ENCODE data around the gene RAB33A.

RAB33A gene

GRCh38 chrX:130144509-130144908 is 27.3 kb upstream of the RAB33A start:
- no peak for DNase-seq (ENCODE audit: low read depth, low spot score)
- no peak overlapping the region for H3K27ac ChIP-seq
- TF ChIP-seq FOXP2 (optimal IDR thresholded peaks at IDR 0.05; ENCODE audit: control extremely low read depth, extremely low read length, insufficient read depth) (no peak), EZH2 (IDR thresholded peaks at IDR 0.05) (no peak), POLR2AphosphoS5 (IDR thresholded peaks at IDR 0.05; ENCODE audit: borderline replicate concordance, low read depth, low read length) (no peak)
- H3K9ac ChIP-seq (ENCODE audit: insufficient read length) = no peak overlapping the region
- no peak overlapping the region for H3K4me3 ChIP-seq
- peaks cover 32% of the 10 kb centered on the region; the same call in 1 of the 2 replicates for H3K36me3 ChIP-seq (ENCODE audit: insufficient read depth, low read length)
- H3K9me3 ChIP-seq (ENCODE audit: low read depth, low read length) = no peaks in the 10 kb centered on the region

- TF ChIP-seq EZH2 (IDR thresholded peaks at IDR 0.05) (no peak), POLR2AphosphoS5 (IDR thresholded peaks at IDR 0.05; ENCODE audit: borderline replicate concordance, low read depth, low read length) (no peak), FOXP2 (optimal IDR thresholded peaks at IDR 0.05; ENCODE audit: control extremely low read depth, extremely low read length, insufficient read depth) (no peak)
- H3K4me3 ChIP-seq = no peak overlapping the region
- H3K9me3 ChIP-seq (ENCODE audit: low read depth, low read length) = no peaks in the 10 kb centered on the region
- no peak overlapping the region for H3K27ac ChIP-seq
- peaks cover 32% of the 10 kb centered on the region; the same call in 1 of the 2 replicates for H3K36me3 ChIP-seq (ENCODE audit: insufficient read depth, low read length)
- DNase-seq (ENCODE audit: low read depth, low spot score) = no peak
- no peak overlapping the region for H3K9ac ChIP-seq (ENCODE audit: insufficient read length)
These were observed 26.6 kb upstream of the RAB33A start for GRCh38 chrX:130145123-130145522.

- no peak for TF ChIP-seq POLR2AphosphoS5 (IDR thresholded peaks at IDR 0.05; ENCODE audit: borderline replicate concordance, low read depth, low read length)
- no peak for TF ChIP-seq FOXP2 (optimal IDR thresholded peaks at IDR 0.05; ENCODE audit: control extremely low read depth, extremely low read length, insufficient read depth)
- no peak for TF ChIP-seq EZH2 (IDR thresholded peaks at IDR 0.05)
- H3K9ac ChIP-seq (ENCODE audit: insufficient read length) = no peak overlapping the region
- no peak overlapping the region for H3K27ac ChIP-seq
- H3K4me3 ChIP-seq = no peak overlapping the region
- no peak for DNase-seq (ENCODE audit: low read depth, low spot score)
- H3K9me3 ChIP-seq (ENCODE audit: low read depth, low read length) = no peaks in the 10 kb centered on the region
- peaks cover 32% of the 10 kb centered on the region; the same call in 1 of the 2 replicates for H3K36me3 ChIP-seq (ENCODE audit: insufficient read depth, low read length)
These were observed 24.1 kb upstream of the RAB33A start for GRCh38 chrX:130147631-130148030.

GRCh38 chrX:130155564-130155963 is 16.2 kb upstream of the RAB33A start:
- no peaks in the 10 kb centered on the region for H3K36me3 ChIP-seq (ENCODE audit: insufficient read depth, low read length)
- DNase-seq (ENCODE audit: low read depth, low spot score) = no peak
- TF ChIP-seq POLR2AphosphoS5 (IDR thresholded peaks at IDR 0.05; ENCODE audit: borderline replicate concordance, low read depth, low read length) (no peak), EZH2 (IDR thresholded peaks at IDR 0.05) (no peak), FOXP2 (optimal IDR thresholded peaks at IDR 0.05; ENCODE audit: control extremely low read depth, extremely low read length, insufficient read depth) (no peak)
- H3K4me3 ChIP-seq = no peak overlapping the region
- H3K9ac ChIP-seq (ENCODE audit: insufficient read length) = no peak overlapping the region
- H3K27ac ChIP-seq = no peak overlapping the region
- H3K9me3 ChIP-seq (ENCODE audit: low read depth, low read length) = no peaks in the 10 kb centered on the region

GRCh38 chrX:130158311-130158710 is 13.5 kb upstream of the RAB33A start:
- no peaks in the 10 kb centered on the region for H3K36me3 ChIP-seq (ENCODE audit: insufficient read depth, low read length)
- no peak overlapping the region for H3K9ac ChIP-seq (ENCODE audit: insufficient read length)
- no peak overlapping the region for H3K27ac ChIP-seq
- TF ChIP-seq POLR2AphosphoS5 (IDR thresholded peaks at IDR 0.05; ENCODE audit: borderline replicate concordance, low read depth, low read length) = no peak
- no peak for TF ChIP-seq EZH2 (IDR thresholded peaks at IDR 0.05)
- no peak for TF ChIP-seq FOXP2 (optimal IDR thresholded peaks at IDR 0.05; ENCODE audit: control extremely low read depth, extremely low read length, insufficient read depth)
- DNase-seq (ENCODE audit: low read depth, low spot score) = no peak
- H3K4me3 ChIP-seq = no peak overlapping the region
- no peaks in the 10 kb centered on the region for H3K9me3 ChIP-seq (ENCODE audit: low read depth, low read length)

- Histone ChIP-seq H3K4me3 (no peak overlapping the region), H3K9ac (ENCODE audit: insufficient read length) (no peak overlapping the region), H3K9me3 (ENCODE audit: low read depth, low read length) (no peaks in the 10 kb centered on the region), H3K36me3 (ENCODE audit: insufficient read depth, low read length) (no peaks in the 10 kb centered on the region), H3K27ac (no peak overlapping the region)
- no peak for DNase-seq (ENCODE audit: low read depth, low spot score)
- no peak for TF ChIP-seq EZH2 (IDR thresholded peaks at IDR 0.05)
- TF ChIP-seq POLR2AphosphoS5 (IDR thresholded peaks at IDR 0.05; ENCODE audit: borderline replicate concordance, low read depth, low read length) = no peak
- TF ChIP-seq FOXP2 (optimal IDR thresholded peaks at IDR 0.05; ENCODE audit: control extremely low read depth, extremely low read length, insufficient read depth) = no peak
These were observed 12.0 kb upstream of the RAB33A start for GRCh38 chrX:130159776-130160175.

- no peak overlapping the region for H3K9ac ChIP-seq (ENCODE audit: insufficient read length)
- H3K36me3 ChIP-seq (ENCODE audit: insufficient read depth, low read length) = no peaks in the 10 kb centered on the region
- DNase-seq (ENCODE audit: low read depth, low spot score) = no peak
- TF ChIP-seq FOXP2 (optimal IDR thresholded peaks at IDR 0.05; ENCODE audit: control extremely low read depth, extremely low read length, insufficient read depth) (no peak), POLR2AphosphoS5 (IDR thresholded peaks at IDR 0.05; ENCODE audit: borderline replicate concordance, low read depth, low read length) (no peak), EZH2 (IDR thresholded peaks at IDR 0.05) (no peak)
- no peak overlapping the region for H3K27ac ChIP-seq
- H3K4me3 ChIP-seq = no peak overlapping the region
- no peaks in the 10 kb centered on the region for H3K9me3 ChIP-seq (ENCODE audit: low read depth, low read length)
These were observed 9.5 kb upstream of the RAB33A start for GRCh38 chrX:130162094-130162735.

- DNase-seq (ENCODE audit: low read depth, low spot score) = no peak
- no peaks in the 10 kb centered on the region for H3K9me3 ChIP-seq (ENCODE audit: low read depth, low read length)
- TF ChIP-seq EZH2 (IDR thresholded peaks at IDR 0.05) = no peak
- TF ChIP-seq POLR2AphosphoS5 (IDR thresholded peaks at IDR 0.05; ENCODE audit: borderline replicate concordance, low read depth, low read length) = no peak
- TF ChIP-seq FOXP2 (optimal IDR thresholded peaks at IDR 0.05; ENCODE audit: control extremely low read depth, extremely low read length, insufficient read depth) = no peak
- H3K9ac ChIP-seq (ENCODE audit: insufficient read length) = no peak overlapping the region
- H3K4me3 ChIP-seq = no peak overlapping the region
- no peak overlapping the region for H3K27ac ChIP-seq
- no peaks in the 10 kb centered on the region for H3K36me3 ChIP-seq (ENCODE audit: insufficient read depth, low read length)
These were observed 8.4 kb upstream of the RAB33A start for GRCh38 chrX:130163398-130163797.
